ENCODE data around the gene PMEPA1.

The PMEPA1 gene

GRCh38 chr20:57609086-57609841 is 100.6 kb downstream of the PMEPA1 start:
- Mint-ChIP-seq H3K4me1 (peaks cover 11% of the 10 kb centered on the region), H3K4me3 (no peak overlapping the region), H3K36me3 (ENCODE audit: low read depth) (no peaks in the 10 kb centered on the region), H3K27me3 (ENCODE audit: low read depth) (peaks cover 11% of the 10 kb centered on the region), H3K27ac (peak overlapping the region in 1 of 3 experiments; percentile 17), H3K9me3 (no peaks in the 10 kb centered on the region)
- TF ChIP-seq, protein P1, sequence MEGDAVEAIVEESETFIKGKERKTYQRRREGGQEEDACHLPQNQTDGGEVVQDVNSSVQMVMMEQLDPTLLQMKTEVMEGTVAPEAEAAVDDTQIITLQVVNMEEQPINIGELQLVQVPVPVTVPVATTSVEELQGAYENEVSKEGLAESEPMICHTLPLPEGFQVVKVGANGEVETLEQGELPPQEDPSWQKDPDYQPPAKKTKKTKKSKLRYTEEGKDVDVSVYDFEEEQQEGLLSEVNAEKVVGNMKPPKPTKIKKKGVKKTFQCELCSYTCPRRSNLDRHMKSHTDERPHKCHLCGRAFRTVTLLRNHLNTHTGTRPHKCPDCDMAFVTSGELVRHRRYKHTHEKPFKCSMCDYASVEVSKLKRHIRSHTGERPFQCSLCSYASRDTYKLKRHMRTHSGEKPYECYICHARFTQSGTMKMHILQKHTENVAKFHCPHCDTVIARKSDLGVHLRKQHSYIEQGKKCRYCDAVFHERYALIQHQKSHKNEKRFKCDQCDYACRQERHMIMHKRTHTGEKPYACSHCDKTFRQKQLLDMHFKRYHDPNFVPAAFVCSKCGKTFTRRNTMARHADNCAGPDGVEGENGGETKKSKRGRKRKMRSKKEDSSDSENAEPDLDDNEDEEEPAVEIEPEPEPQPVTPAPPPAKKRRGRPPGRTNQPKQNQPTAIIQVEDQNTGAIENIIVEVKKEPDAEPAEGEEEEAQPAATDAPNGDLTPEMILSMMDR (IDR thresholded peaks at IDR 0.05; ENCODE audit: unreplicated experiment in 3 of 3) = no peak

GRCh38 chr20:57608516-57608915 is 101.3 kb downstream of the PMEPA1 start:
- H3K27ac Mint-ChIP-seq = no peak overlapping the region
- H3K4me1 Mint-ChIP-seq = peaks cover 11% of the 10 kb centered on the region
- peaks cover 11% of the 10 kb centered on the region for H3K27me3 Mint-ChIP-seq (ENCODE audit: low read depth)
- H3K4me3 Mint-ChIP-seq = no peak overlapping the region
- no peaks in the 10 kb centered on the region for H3K9me3 Mint-ChIP-seq
- H3K36me3 Mint-ChIP-seq (ENCODE audit: low read depth) = no peaks in the 10 kb centered on the region
- TF ChIP-seq, protein P1 (IDR thresholded peaks at IDR 0.05; ENCODE audit: unreplicated experiment in 3 of 3) = no peak

DNA sequence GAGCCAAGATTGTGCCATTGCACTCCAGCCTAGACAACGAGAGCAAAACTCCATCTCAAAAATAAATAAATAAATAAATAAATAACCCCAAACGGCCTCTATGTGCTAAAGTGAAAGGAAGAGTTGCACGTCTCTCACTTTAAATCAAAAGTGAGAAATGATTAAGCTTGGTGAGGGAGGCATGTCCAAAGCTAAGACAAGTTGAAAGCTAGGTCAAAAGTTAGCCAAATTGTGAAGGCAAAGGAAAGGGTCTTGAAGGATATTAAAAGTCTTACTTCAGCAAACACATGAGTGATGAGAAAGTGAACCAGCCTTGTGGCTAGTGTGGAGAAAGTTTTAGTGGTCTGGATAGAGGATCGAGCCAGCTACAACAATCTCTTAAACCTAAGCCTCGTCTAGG is 103.9 kb downstream of the PMEPA1 start:
- no peak overlapping the region for H3K4me3 Mint-ChIP-seq
- TF ChIP-seq, protein P1 (IDR thresholded peaks at IDR 0.05; ENCODE audit: unreplicated experiment in 3 of 3) = no peak
- H3K27me3 Mint-ChIP-seq (ENCODE audit: low read depth) = peaks cover 10% of the 10 kb centered on the region
- no peaks in the 10 kb centered on the region for H3K9me3 Mint-ChIP-seq
- peaks cover 11% of the 10 kb centered on the region for H3K4me1 Mint-ChIP-seq
- no peak overlapping the region for H3K27ac Mint-ChIP-seq
- no peaks in the 10 kb centered on the region for H3K36me3 Mint-ChIP-seq (ENCODE audit: low read depth)

GRCh38 chr20:57605045-57605444 is 104.8 kb downstream of the PMEPA1 start:
- Mint-ChIP-seq H3K4me1 (peaks cover 11% of the 10 kb centered on the region), H3K27ac (peak overlapping the region in 1 of 3 experiments; percentile 15), H3K9me3 (no peaks in the 10 kb centered on the region), H3K36me3 (ENCODE audit: low read depth) (no peaks in the 10 kb centered on the region), H3K4me3 (no peak overlapping the region), H3K27me3 (ENCODE audit: low read depth) (peaks cover 13% of the 10 kb centered on the region)
- TF ChIP-seq, protein P1 (IDR thresholded peaks at IDR 0.05; ENCODE audit: unreplicated experiment in 3 of 3) = no peak

DNA sequence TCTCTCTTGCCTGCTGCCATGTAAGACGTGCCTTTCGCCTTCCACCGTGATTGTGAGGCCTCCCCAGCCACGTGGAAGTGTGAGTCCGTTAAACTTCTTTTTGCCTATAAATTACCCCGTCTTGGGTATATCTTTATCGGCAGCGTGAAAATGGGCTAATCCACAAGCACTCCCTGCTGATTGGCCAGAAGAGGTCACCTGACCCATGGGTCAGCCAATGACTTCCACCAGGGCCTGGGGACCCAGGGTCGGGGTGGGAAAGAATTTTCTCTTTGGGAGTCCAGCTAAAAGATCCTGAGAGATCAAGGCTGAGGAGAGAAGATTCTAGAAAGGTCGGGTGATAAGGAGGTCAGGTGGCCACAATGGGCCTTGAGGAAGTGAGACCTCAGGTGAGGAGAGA is 106.7 kb downstream of the PMEPA1 start:
- H3K27me3 Mint-ChIP-seq (ENCODE audit: low read depth) = peaks cover 9% of the 10 kb centered on the region
- H3K36me3 Mint-ChIP-seq (ENCODE audit: low read depth) = no peaks in the 10 kb centered on the region
- H3K27ac Mint-ChIP-seq = no peak overlapping the region
- TF ChIP-seq, protein P1 (IDR thresholded peaks at IDR 0.05; ENCODE audit: unreplicated experiment in 3 of 3) = no peak
- no peaks in the 10 kb centered on the region for H3K9me3 Mint-ChIP-seq
- peaks cover 15% of the 10 kb centered on the region for H3K4me1 Mint-ChIP-seq
- H3K4me3 Mint-ChIP-seq = no peak overlapping the region

DNA sequence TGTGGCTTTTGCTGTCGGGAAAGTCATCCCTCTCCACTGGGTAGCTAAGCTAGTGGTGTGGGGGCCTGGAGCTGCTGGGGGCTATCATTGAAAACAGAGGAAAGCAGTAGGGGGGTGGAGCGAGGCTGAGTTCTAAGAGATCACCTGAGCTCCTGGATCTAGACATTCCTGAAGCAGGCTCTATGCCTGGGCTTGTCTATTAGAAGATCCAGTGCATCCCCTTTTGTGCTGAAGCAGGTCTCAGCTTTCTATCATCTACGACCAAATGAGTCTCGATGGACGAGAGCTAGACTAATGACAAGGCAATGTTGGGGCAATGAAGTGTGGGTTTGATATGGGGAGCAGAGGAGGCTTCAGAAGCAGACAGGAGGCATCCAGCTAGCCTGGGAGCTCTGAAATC is 108.1 kb downstream of the PMEPA1 start:
- peaks cover 14% of the 10 kb centered on the region for H3K27me3 Mint-ChIP-seq (ENCODE audit: low read depth)
- no peak overlapping the region for H3K4me3 Mint-ChIP-seq
- peaks cover 21% of the 10 kb centered on the region for H3K4me1 Mint-ChIP-seq
- no peak overlapping the region for H3K27ac Mint-ChIP-seq
- TF ChIP-seq, protein P1 (IDR thresholded peaks at IDR 0.05; ENCODE audit: unreplicated experiment in 3 of 3) = no peak
- no peaks in the 10 kb centered on the region for H3K9me3 Mint-ChIP-seq
- H3K36me3 Mint-ChIP-seq (ENCODE audit: low read depth) = no peaks in the 10 kb centered on the region

Measured in nephron (organoid).